Omental fat pad (tissue), 4 donors: ENCODE measurements around the gene AIPL1. TPM values are rescaled to one million over a fixed set of nuclear protein-coding genes. Genes with fewer than 3 reads are reported as not detected.

Experiments
- ATAC-seq: fragments of 150-250 bp; one replicate; pipeline ENCODE4 v1.9.1; 2016; ENCODE audit warnings: mild to moderate bottlenecking, moderate library complexity; ENCODE audit not compliant: low FRiP score
- DNase-seq: peaks from one replicate; pipeline ENCODE4 v3.0.0-alpha.2; 2019; ENCODE audit warnings: low spot score
- total RNA-seq, 4 donors: library from RNA; depleted of rRNA; stranded (reverse); fragments of >200 nt; gene quantifications; one replicate each; pipeline ENCODE4 v1.1.0, GENCODE V29; 2016
- TF ChIP-seq, protein P1 (sequence below), 3 donors: fragments of 450-650 bp; IDR thresholded peaks; one replicate each; pipeline ENCODE4 v1.5.1; 2016 to 2017; ENCODE audit warnings: antibody characterized with exemption in 3 of 3, mild to moderate bottlenecking in 3 of 3, moderate library complexity in 2 of 3

The AIPL1 gene
- total RNA-seq, 4 donors from 2014 or later: not detected

DNA sequence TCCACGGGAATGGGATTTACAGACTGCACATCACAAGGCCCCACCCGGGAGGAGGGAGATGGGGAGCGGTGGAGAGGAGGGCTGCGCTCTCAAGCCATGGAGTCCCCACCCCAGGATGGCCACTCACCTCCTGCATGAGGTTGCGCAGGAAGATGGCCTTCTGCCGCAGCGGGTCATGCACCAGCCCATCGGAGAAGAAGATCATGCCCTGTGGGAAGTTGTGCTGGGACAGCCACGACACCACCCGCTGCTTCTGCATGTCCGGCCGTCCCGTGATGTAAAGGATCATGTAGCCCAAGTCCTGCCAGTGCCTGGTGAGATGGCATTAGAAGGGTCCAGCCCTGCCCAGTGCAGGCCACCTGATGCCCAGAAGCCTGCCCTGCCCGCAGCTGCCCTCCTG lies 26.3 kb upstream of the AIPL1 start:
- no peak for DNase-seq
- TF ChIP-seq, protein P1, sequence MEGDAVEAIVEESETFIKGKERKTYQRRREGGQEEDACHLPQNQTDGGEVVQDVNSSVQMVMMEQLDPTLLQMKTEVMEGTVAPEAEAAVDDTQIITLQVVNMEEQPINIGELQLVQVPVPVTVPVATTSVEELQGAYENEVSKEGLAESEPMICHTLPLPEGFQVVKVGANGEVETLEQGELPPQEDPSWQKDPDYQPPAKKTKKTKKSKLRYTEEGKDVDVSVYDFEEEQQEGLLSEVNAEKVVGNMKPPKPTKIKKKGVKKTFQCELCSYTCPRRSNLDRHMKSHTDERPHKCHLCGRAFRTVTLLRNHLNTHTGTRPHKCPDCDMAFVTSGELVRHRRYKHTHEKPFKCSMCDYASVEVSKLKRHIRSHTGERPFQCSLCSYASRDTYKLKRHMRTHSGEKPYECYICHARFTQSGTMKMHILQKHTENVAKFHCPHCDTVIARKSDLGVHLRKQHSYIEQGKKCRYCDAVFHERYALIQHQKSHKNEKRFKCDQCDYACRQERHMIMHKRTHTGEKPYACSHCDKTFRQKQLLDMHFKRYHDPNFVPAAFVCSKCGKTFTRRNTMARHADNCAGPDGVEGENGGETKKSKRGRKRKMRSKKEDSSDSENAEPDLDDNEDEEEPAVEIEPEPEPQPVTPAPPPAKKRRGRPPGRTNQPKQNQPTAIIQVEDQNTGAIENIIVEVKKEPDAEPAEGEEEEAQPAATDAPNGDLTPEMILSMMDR (IDR thresholded peaks at IDR 0.05): no peak
- no peak for ATAC-seq

DNA sequence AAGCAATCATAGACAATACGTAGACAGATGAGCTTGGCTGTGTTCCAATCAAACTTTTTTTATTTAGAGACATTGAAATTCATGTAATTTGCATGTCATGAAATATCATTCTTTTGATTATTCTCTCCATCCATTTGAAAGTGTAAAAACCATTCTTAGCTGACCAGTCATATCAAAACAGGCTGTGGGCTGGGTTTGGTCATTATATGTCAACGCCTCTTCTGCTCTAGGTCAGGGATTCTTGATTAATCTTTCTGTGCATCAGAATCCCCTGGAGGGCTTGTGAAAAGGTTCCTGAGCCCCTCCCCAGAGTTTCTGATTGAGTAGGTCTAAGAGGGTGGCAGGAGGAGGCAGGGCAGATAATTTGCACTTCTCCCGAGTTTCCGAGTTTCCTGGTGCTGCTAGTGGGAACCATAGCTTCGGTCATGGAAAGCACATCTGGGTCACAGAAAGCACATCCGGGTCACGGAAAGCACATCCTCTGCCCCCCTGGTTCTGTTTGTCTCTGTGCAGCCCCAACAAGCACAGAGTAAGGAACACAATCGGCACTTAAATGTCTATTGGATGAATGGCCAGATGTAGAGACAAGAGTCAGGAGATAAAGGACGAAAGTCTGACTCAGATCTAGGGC lies 25.7 kb upstream of the AIPL1 start:
- ATAC-seq (no peak), DNase-seq (no peak)
- TF ChIP-seq, protein P1 (IDR thresholded peaks at IDR 0.05): no peak

DNA sequence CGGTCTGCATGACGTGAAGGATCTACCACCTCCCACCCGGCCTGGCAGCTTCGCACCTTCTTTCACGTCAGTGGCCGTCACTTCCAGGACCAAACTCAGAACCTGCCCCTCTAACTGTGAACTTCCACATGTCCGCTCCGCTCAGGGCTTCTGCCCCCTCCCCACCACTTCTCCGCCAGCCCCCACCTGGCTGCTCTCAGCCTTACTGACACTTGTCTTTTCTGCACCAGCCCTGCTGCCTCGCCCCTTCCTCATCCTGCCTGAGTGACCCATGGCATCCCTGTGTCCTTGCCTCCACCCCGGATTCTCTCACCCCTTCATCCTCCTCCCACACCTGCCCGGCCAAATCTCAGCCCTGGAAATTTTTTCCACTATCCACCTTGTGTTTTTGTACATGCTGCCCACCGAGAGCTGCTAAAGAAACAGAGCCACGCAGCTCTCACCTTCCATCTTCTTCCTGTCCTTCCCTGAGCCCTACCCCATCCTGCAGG lies 23.6 kb upstream of the AIPL1 start:
- TF ChIP-seq, protein P1 (IDR thresholded peaks at IDR 0.05): no peak
- ATAC-seq (no peak), DNase-seq (no peak)

DNA sequence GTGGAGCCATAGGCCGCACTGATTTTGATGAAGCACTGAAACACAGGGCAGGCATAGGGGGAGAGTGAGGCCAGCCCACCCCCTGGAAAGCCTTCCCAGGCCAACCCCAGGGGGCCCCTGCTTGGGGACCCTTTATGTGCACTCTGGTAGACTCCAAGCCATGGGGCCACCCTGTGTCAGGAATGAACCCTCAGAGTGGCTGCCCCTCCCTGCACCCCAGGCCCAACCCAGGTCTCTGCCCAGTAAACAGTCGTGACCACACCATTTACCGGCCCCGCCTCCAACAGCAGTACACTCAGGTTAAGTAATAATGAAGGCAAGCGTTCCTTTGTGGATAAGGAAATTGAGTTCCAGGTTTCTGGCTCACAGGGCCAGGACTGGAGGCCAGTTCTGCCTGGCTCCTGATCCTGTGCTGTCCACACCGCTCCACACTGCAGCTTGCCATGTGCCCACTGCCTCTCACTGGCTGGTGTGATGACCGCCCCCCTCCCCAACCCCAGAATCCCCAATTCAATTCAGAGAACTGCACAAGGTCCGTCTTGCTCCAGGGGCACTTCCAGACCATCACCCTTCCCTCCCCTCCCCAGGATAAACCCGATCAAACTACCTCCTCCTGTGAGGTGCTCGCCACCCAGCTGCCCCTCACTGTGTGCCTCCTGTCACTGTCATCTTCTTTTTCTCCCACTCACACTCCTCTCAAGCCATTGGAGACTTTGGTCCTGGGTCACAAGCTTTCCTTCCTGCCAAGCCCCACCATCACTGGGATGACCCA lies 23.0 kb upstream of the AIPL1 start:
- ATAC-seq (no peak), DNase-seq (no peak)
- TF ChIP-seq, protein P1 (IDR thresholded peaks at IDR 0.05): no peak

DNA sequence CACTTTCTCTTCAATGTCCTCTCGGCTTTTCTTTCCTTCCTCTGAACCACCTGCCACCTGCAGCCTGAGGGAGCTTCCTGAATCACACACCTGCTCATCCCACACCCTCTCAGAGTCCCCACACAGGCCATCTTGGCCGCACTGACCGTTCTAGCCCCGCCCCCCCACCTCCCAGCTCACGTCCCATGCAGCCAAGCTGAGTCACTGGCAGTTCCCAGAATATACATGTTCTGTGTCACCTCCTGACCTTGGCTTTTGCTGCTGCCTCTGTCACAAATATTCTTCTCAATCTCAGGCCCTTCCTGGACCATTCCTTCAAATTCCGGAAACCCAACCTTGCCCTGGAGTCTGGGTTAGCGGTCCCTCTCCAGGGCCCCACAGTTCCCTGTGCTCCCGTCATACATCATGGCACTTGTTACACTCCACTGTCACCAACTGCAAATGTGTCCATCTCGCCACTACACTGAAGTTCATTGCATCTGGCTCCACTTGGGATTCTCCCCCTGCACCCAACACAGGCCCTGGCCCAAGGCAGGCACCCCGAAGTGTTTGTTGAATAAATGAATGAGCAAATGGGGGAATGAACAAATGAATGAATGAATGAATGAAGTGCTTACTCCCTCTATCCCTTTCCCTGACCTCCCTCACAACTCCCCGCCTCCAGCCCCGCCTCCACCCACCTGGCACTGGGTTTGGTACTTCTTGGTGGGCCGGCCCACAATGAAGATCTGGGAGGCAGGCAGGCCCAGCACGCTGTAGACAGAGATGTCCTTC lies 22.2 kb upstream of the AIPL1 start:
- no peak for ATAC-seq
- no peak for DNase-seq
- TF ChIP-seq, protein P1 (IDR thresholded peaks at IDR 0.05): no peak

DNA sequence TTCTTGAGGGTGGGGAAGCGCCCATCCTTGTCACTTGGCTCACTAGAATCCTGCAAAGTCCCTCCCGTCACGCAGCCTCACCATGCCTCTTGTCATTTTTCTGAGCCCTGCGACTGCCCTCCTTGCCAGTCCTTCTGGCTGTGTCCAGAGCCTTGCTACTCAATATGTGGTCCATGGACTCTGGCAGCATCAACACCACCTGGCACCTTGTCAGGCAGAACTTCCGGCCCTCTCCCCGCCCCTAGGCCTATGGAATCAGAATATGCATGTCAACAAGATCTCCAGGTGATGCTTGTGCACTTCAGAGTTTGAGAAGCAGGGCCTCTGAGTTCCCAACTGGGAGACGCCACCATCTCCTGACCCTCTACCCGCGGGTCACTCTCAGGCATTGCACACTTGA lies 21.4 kb upstream of the AIPL1 start:
- TF ChIP-seq, protein P1 (IDR thresholded peaks at IDR 0.05): no peak
- ATAC-seq (no peak), DNase-seq (no peak)
